ENCODE results near the gene PGRMC2.

PGRMC2 gene

GRCh38 chr4:128220286-128221235 is 67.1 kb downstream of the PGRMC2 start:
- no peak for DNase-seq (ENCODE audit: low read depth, low spot score)
